GM18505 (cell line): Measurements from ENCODE around the gene SCGN.

Experiments used
- ATAC-seq: cut with Tn5 transposase; IDR thresholded peaks from one replicate; pipeline ENCODE4 v1.9.1; 2021; ENCODE audit not compliant: unreplicated experiment
- POLR2A ChIP-seq: IDR thresholded peaks from 4 replicates; pipeline ENCODE4 v1.6.1; 2011; ENCODE audit warnings: borderline replicate concordance; ENCODE audit not compliant: insufficient read depth, insufficient read length; ENCODE audit errors: extremely low read depth

The SCGN gene

DNA sequence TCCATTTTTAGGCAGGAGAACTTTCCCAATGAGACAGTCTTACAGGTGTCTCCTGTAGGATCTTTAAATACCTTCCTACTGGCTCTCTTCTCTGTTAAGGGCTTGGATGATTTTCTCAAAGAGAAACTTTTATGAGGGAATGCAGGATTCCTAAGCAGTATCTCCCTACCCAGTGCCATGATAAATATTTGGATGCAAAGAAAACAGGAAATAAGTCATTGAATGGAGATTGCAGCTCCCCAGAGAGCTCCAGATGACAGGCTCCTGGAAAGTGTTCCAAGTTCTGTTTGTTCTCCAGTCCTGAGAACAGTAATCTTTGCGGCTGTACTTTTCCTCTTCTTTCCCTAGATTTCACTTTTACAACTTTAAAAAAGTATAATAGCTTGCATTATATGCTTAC, 2.4 kb upstream of the SCGN start:
- ATAC-seq, result no peak
- TF ChIP-seq POLR2A, result no peak

- ATAC-seq, result no peak
- no peak for TF ChIP-seq POLR2A
These were observed 3.7 kb downstream of the SCGN start for GRCh38 chr6:25655723-25656122.

DNA sequence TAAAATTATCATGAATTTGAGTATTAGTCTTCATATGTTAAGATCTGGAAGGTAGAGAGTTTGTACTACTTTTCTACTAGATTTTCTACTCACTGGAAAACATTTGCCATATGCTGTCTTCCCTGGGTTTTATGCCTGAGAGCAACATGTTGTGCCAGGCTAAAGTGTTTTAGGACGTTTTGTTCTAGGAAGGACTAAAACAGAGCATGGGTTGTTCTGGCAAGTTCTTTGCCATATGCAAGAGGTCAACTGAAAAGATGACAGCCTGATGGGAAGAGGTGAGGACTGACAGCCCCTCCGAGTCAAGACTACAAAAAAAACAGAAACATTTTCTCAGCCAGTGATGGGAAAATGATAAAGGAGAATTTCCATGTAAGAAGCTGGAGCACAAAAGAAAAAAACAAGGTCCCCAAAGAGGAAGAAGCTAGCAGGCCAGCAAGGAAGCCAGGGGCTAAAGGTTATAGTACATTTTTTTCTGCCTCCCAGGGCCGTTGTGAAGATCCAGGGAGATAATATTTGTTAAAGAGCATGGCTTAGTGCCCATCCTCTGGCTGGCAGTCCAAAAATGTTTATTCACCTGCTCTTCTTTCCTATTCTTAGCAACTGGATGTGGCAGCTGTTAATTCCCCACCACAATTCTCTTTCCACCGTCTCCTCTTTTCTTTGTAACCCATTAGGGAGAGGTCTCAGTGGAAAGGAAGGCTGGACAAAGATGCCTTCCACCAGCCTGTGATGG, 7.8 kb downstream of the SCGN start:
- no peak for TF ChIP-seq POLR2A
- ATAC-seq, result no peak

DNA sequence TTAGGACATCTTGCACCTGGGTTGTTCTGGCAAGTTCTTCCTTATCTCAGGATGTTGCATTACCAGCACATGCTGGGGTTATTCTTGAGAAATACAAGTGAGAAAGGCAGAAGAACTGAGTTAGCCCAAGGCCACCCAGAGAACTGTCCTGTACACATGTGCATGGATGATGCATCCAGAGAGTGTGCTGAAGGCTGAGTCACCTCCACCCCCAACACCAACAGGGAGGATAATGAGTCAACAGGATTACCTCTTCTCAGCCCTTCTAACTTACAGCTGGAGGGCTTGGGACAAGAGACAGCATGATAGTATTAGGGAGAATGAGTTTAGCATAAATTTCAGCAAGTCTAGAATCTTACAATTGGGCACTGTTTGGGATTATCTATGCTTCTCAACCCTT, 8.5 kb downstream of the SCGN start:
- no peak for ATAC-seq
- no peak for TF ChIP-seq POLR2A

DNA sequence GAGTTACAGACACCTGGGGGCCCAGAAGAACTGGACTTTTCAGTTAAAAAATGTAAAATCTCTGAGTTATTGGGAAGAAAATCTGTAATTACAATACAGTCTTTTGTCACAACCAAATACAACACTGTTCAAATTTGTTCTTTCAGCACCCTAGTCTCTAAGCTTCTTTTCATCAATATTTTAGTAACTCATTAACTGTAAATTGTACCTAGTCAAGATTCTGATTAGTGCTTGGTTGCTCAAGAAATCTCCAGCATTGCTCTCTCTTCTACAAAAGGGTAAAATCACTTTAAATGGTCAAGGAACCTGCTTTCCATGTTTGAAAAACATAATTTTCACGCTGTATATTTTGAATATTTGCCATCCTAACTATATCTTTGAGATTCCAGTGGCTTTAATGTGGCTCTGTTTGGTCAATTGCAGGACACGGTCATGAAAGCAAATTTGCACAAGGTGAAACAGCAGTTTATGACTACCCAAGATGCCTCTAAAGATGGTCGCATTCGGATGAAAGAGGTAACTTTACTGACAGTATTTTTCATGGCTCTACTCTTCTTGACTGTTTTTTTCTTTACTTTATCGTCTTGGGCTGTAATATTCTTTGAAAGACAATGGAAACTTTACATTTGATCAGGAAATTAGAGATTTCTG, 9.2 kb downstream of the SCGN start:
- no peak for TF ChIP-seq POLR2A
- ATAC-seq, result no peak

GRCh38 chr6:25665455-25665854, 13.4 kb downstream of the SCGN start:
- no peak for ATAC-seq
- TF ChIP-seq POLR2A, result no peak

DNA sequence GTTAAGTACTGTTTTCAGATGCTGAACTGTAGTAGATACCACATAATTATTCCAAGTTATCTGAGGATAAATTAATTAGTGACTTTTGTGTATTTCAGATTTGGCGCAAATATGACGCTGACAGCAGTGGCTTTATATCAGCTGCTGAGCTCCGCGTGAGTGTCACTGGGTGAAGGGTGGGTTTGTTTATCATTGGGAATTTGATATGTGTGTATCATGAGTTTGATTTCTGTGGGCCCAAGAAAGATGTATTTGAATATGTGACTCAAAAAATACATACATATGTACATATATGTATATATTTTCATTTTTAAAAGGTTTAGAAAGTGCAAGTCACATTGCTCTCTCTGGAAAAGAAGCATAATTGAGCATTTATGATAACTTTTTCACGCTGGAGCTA, 17.4 kb downstream of the SCGN start:
- ATAC-seq, result no peak
- no peak for TF ChIP-seq POLR2A

DNA sequence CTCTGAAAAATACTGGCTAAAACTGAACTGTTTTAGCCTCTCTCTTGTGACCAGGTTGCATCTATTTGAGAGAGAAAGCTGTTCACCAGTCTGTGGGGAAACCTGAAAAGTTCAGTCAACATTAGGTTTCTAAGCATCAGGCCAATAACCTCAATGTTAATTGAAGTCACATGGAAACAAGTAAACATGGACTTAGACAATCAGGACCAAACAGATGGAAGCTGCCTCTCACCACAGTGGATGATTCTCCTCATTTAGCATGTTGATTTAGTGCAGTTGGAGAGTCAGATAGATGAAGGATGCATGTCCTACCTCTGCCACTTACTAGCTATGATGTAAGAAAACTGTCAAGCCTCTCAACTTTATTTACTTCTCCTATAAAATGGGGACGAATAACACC, 18.2 kb downstream of the SCGN start:
- TF ChIP-seq POLR2A, result no peak
- ATAC-seq, result no peak

GRCh38 chr6:25670793-25671513, 18.9 kb downstream of the SCGN start:
- ATAC-seq, result no peak
- TF ChIP-seq POLR2A, result no peak

- TF ChIP-seq POLR2A, result no peak
- ATAC-seq, result no peak
These were observed 19.6 kb downstream of the SCGN start for GRCh38 chr6:25671652-25672051.

DNA sequence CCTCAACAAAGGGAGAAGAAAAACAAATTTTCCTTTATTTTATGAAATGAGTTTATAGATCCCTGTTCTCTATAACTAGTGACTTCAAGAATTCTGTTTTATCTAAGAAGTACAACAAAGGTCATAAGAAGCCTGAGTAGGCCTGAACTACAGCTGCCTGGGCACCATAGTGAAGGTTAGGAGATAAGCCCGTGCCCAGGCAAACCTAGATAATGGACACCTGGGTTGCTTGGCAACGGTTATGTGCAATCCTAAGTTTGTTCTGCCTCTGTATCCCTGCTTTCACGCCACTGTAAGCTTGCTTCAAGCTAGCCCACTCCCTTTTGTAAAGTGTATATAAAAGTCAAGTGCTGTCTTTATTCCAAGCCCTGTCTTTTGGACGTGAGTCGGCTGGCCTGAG, 23.2 kb downstream of the SCGN start:
- TF ChIP-seq POLR2A, result no peak

DNA sequence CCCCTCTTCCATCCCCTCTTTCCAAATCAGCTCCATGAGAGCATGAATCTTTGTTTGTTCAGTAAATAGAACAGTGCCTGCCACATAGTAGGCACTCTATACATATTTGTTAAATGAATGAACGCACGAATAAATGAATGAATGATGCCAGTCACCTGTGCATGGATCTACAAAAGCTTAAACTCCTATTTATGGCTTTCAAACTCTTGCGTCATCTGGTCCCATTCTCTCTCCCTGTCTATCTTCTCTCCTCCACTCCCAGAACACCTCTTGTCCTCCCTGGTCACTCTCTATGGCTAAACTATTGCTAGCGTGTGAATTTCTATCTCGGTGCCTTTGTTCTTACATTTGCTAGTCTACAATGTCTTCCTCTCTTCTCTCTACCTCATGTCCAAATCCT, 24.8 kb downstream of the SCGN start:
- no peak for ATAC-seq
- no peak for TF ChIP-seq POLR2A

More for the DNA sequence above, 23.2 kb downstream of the SCGN start:
- no peak for ATAC-seq

- ATAC-seq, result no peak
- no peak for TF ChIP-seq POLR2A
These were observed 29.8 kb downstream of the SCGN start for GRCh38 chr6:25681848-25682247.

DNA sequence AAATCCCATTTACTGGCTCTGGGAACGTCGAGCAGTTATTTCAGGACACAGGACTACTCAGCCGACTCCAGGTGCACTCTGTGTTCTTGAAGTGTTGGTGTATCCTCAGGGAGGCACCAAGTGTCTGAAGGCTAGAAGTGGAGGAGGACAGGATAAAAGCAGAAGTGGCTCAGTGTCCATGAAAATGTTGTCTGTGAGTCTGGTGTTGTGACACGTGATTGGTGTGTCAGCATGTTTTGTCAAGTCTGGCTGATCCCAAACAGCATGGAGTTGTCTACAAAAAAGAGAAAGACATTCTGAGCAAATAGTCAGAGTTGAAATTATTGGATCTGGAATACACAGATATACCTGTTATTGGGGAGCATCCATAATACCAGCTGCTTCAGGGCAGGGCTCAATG, 30.3 kb downstream of the SCGN start:
- no peak for TF ChIP-seq POLR2A
- ATAC-seq, result no peak
